Stomach (tissue), 9 donors: ENCODE measurements around the gene PCDH9. TPM values are rescaled to one million over a fixed set of nuclear protein-coding genes. Genes with fewer than 3 reads are reported as not detected.

ENCODE experiments used
- DNase-seq, 2 donors: peaks; one replicate each; pipeline versions ENCODE4 v3.0.0 to v3.0.0-alpha.2; 2013 to 2019
- H3K27ac ChIP-seq, 5 donors: fragments of 200-600 bp in 4 of 5; sonication (generic) in 4 of 5; one replicate each; pipeline ENCODE4 v1.5.1; 2013 to 2019; ENCODE audit warnings: mild to moderate bottlenecking in 1 of 5, moderate library complexity in 1 of 5
- H3K27me3 ChIP-seq, 3 donors: fragments of 200-600 bp; sonication (generic); one replicate each; pipeline ENCODE4 v1.5.1; 2017 to 2019; ENCODE audit warnings: mixed run types in 1 of 3
- H3K36me3 ChIP-seq, 4 donors: fragments of 200-600 bp; sonication (generic); 1 replicate in 3 of 4; 2 replicates in 1 of 4; pipeline ENCODE4 v1.5.1; 2016 to 2019
- H3K4me1 ChIP-seq, 4 donors: fragments of 200-600 bp; sonication (generic); one replicate each; pipeline ENCODE4 v1.5.1; 2016 to 2019
- H3K4me3 ChIP-seq, 4 donors: fragments of 200-600 bp; sonication (generic) in 3 of 4; one replicate each; pipeline ENCODE4 v1.5.1; 2016 to 2019; ENCODE audit warnings: mild to moderate bottlenecking in 1 of 4
- H3K9me3 ChIP-seq, 4 donors: fragments of 200-600 bp; sonication (generic); one replicate each; pipeline ENCODE4 v1.5.1; 2016 to 2019
- CTCF ChIP-seq, 7 experiments: fragments of 450-650 bp in 4 of 7; fragments of 200-600 bp in 3 of 7; sonication (generic) in 3 of 7; IDR thresholded peaks; one replicate each; pipeline ENCODE4 v1.5.1; 2016 to 2019; ENCODE audit warnings: antibody characterized with exemption in 7 of 7, control low read depth in 2 of 7, mild to moderate bottlenecking in 1 of 7
- EP300 ChIP-seq: sonication (generic); formaldehyde crosslinking; IDR thresholded peaks from one replicate; pipeline ENCODE4 v1.6.1; 2017; ENCODE audit warnings: antibody characterized with exemption
- POLR2A ChIP-seq, 4 donors: fragments of 450-650 bp; IDR thresholded peaks; one replicate each; pipeline ENCODE4 v1.6.1; 2016; ENCODE audit warnings: antibody characterized with exemption in 4 of 4, control low read depth in 2 of 4, mild to moderate bottlenecking in 1 of 4, moderate library complexity in 1 of 4
- POLR2AphosphoS5 ChIP-seq, 3 donors: sonication (generic); formaldehyde crosslinking; IDR thresholded peaks; one replicate each; pipeline ENCODE4 v1.6.1; 2016; ENCODE audit warnings: antibody characterized with exemption in 3 of 3
- WGBS, 5 donors: extraction: QIAGEN DNeasy Blood & Tissue Kit in 3 of 5; methylation state at CpG; one replicate each; pipeline versions ENCODE4 v1.1.5 to v1.1.7; 2013 to 2018; 5-methylcytosine and 5-hydroxymethylcytosine counted together
- intact Hi-C: fragments of 100-400 bp; cut with DNase I; formaldehyde crosslinking; loops from one replicate; pipeline ENCODE4 v1.15.1; 2023; ENCODE audit warnings: low total_unique reads
- polyA plus RNA-seq, 3 donors: library from polyadenylated mRNA; stranded (reverse); fragments of 200-250 nt; gene quantifications; one replicate each; pipeline ENCODE4 v1.2.3, GENCODE V29; 2013
- total RNA-seq, 5 donors: library from RNA; depleted of rRNA; stranded (reverse); fragments of >200 nt; gene quantifications; one replicate each; pipeline versions ENCODE4 v1.1.0 to v1.2.3, GENCODE V29; 2014 to 2016
- donor health status: healthy with polysubstance abuse.
- donor health status: Bipolar disorder and iron deficiency.
- donor health status: healthy.

PCDH9 gene
- total and polyA plus RNA-seq, 8 donors: 0.40 to 36.2 (median 3.7) TPM

- intact Hi-C loops: no loop called here
Observed at GRCh38 chr13:66977161-66977560, 253.0 kb downstream of the PCDH9 start.

GRCh38 chr13:66974889-66975288, 255.2 kb downstream of the PCDH9 start:
- no peaks in the 10 kb centered on the region for H3K4me1 ChIP-seq
- no peaks in the 10 kb centered on the region for H3K9me3 ChIP-seq
- 81 to 97% (median 88%) methylated on average over 1 of the region's 1 CpG for WGBS, 5 donors
- intact Hi-C loops: no loop called here
- no peak overlapping the region for H3K27ac ChIP-seq
- TF ChIP-seq CTCF (IDR thresholded peaks at IDR 0.05) (no peak), EP300 (no peak), POLR2A (IDR thresholded peaks at IDR 0.05) (no peak), POLR2AphosphoS5 (IDR thresholded peaks at IDR 0.05) (no peak)
- H3K36me3 ChIP-seq: no peaks in the 10 kb centered on the region
- H3K4me3 ChIP-seq: no peak overlapping the region
- no peaks in the 10 kb centered on the region for H3K27me3 ChIP-seq
- DNase-seq: no peak

More at GRCh38 chr13:66977161-66977560, 253.0 kb downstream of the PCDH9 start:
- TF ChIP-seq EP300 (no peak), POLR2AphosphoS5 (IDR thresholded peaks at IDR 0.05) (no peak), CTCF (IDR thresholded peaks at IDR 0.05) (no peak), POLR2A (IDR thresholded peaks at IDR 0.05) (no peak)
- no peaks in the 10 kb centered on the region for H3K9me3 ChIP-seq
- 83 to 93% (median 88%) methylated on average over 4 of the region's 4 CpGs for WGBS, 5 donors
- DNase-seq: no peak
- no peak overlapping the region for H3K27ac ChIP-seq
- H3K36me3 ChIP-seq: no peaks in the 10 kb centered on the region
- H3K4me3 ChIP-seq: no peak overlapping the region
- H3K27me3 ChIP-seq: no peaks in the 10 kb centered on the region
- H3K4me1 ChIP-seq: no peaks in the 10 kb centered on the region

DNA sequence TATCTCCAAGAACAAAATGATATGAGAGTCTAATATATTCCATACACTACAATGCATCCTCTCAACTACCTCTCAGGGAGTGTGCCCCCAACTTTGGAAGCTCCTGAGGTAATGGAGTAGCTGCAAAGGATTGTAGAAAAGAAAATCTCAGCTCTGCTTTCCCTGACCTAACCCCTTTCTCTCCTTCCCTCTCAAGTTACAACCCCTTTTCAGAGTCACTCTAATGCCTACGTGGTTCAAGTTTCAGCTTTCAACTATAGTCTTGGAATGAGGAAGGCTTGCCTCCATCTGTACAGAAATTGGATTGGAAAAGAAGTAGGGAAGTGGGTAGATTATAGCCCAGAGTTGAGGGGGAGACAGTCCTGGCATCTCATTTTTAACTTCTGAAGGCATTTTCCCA, 256.0 kb downstream of the PCDH9 start:
- TF ChIP-seq POLR2AphosphoS5 (IDR thresholded peaks at IDR 0.05): no peak
- H3K27me3 ChIP-seq: no peaks in the 10 kb centered on the region
- no peak overlapping the region for H3K27ac ChIP-seq
- no peaks in the 10 kb centered on the region for H3K9me3 ChIP-seq
- H3K4me3 ChIP-seq: no peak overlapping the region
- no peaks in the 10 kb centered on the region for H3K36me3 ChIP-seq
- H3K4me1 ChIP-seq: no peaks in the 10 kb centered on the region
- whole genome bisulfite sequencing, 5 donors: 73 to 90% (median 81%) methylated on average over 1 of the region's 1 CpG
- intact Hi-C loops: no loop called here
- no peak for DNase-seq

DNA sequence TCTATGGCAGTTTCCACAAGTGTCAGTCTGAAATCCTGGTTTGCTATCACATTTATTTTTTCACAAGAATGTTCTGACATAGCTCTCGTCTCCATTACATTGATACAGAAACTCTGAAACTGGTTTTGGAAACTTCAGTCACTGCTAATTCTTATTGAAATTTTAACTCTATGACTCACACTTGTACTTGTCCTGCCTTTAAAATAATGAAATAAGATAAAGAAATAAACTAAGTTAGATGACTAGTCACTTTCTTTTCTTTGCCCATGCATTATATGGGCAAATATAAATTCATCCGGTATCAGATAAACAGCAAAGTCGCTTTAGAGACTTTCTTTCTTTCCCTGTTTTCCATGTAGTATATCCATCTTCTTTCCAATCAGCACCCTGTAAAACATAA, 257.5 kb downstream of the PCDH9 start:
- WGBS, 5 donors: 44 to 65% (median 53%) methylated on average over 3 of the region's 3 CpGs
- intact Hi-C loops: no loop called here

GRCh38 chr13:66971004-66971403, 259.1 kb downstream of the PCDH9 start:
- H3K9me3 ChIP-seq: no peaks in the 10 kb centered on the region
- DNase-seq: no peak
- H3K27me3 ChIP-seq: no peaks in the 10 kb centered on the region
- H3K4me1 ChIP-seq: no peaks in the 10 kb centered on the region
- no peak for TF ChIP-seq POLR2AphosphoS5 (IDR thresholded peaks at IDR 0.05)
- no peak for TF ChIP-seq CTCF (IDR thresholded peaks at IDR 0.05)
- no peak for TF ChIP-seq POLR2A (IDR thresholded peaks at IDR 0.05)
- no peak for TF ChIP-seq EP300
- no peak overlapping the region for H3K27ac ChIP-seq
- intact Hi-C loops: no loop called here
- 68 to 83% (median 80%) methylated on average over 2 of the region's 2 CpGs for WGBS, 5 donors
- no peak overlapping the region for H3K4me3 ChIP-seq
- no peaks in the 10 kb centered on the region for H3K36me3 ChIP-seq

More for the DNA sequence above, 257.5 kb downstream of the PCDH9 start:
- TF ChIP-seq EP300: no peak
- no peak for TF ChIP-seq POLR2AphosphoS5 (IDR thresholded peaks at IDR 0.05)
- Histone ChIP-seq H3K27me3 (no peaks in the 10 kb centered on the region), H3K4me1 (no peaks in the 10 kb centered on the region), H3K36me3 (no peaks in the 10 kb centered on the region), H3K4me3 (no peak overlapping the region), H3K9me3 (no peaks in the 10 kb centered on the region), H3K27ac (no peak overlapping the region)
- DNase-seq: no peak
